GM03348 (cell line): ENCODE measurements around the gene FADS1.

ENCODE experiments used
- DNase-seq: peaks from one replicate; pipeline ENCODE4 v3.0.0; 2012; ENCODE audit warnings: low spot score

The FADS1 gene

GRCh38 chr11:61846362-61847020 is 29.7 kb upstream of the FADS1 start:
- DNase-seq = no peak

DNA sequence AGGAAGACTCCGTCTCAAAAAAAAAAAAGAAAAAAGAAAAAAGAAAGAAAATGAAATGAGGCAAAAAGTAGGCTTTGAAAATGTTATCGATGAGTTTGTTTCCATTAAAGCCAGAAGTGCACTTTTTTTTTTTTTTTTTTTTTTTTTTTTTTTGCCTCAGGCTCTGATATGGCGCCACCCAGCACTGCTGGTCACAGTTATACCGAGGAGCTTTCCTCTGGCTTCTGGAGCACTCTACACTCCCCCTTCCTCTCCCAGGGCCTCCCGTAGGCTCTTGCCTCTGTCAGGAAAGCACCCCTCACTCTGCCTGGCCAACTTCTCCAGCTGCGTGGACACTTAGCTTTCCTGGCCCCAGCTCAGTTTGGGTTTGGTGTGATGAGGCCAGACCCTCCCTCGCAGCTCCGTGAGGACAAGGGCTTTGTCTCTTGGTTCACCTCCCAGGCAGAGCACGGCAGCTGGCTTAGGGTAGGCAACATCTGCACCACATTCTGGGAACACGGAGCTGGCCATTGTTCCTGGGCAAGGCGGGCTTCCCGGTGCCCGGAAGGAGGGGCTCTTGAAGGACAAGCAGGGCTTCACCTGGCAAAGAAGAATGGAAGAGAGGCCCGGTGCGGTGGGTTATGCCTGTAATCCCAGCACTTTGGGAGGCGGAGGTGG is 28.2 kb upstream of the FADS1 start:
- no peak for DNase-seq

DNA sequence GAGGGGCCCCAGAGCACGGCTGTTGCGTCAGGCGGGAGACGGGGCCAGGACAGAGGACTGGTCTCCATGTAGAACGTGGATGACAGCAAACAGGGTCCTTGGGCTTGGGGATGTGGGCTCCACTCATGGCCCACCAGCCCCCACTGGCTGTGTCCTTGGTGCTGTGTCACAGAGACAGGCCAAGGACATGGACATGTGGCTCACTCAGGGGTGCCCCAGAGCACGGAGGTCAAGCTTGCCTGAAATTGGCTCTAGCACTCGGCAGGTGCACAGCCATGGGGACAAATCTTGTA is 25.7 kb upstream of the FADS1 start:
- DNase-seq = no peak

GRCh38 chr11:61841636-61842527 is 25.1 kb upstream of the FADS1 start:
- DNase-seq = no peak

DNA sequence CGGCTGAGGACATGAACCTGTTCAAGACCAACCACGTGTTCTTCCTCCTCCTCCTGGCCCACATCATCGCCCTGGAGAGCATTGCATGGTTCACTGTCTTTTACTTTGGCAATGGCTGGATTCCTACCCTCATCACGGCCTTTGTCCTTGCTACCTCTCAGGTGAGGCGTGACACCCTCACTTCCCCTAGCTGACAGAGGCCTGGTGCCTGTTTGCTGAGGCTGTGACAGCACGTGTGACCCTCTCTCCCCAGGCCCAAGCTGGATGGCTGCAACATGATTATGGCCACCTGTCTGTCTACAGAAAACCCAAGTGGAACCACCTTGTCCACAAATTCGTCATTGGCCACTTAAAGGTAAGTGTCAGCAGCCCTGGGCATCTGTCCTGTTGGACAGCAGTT is 23.6 kb upstream of the FADS1 start:
- no peak for DNase-seq

GRCh38 chr11:61839742-61840141 is 22.9 kb upstream of the FADS1 start:
- no peak for DNase-seq

DNA sequence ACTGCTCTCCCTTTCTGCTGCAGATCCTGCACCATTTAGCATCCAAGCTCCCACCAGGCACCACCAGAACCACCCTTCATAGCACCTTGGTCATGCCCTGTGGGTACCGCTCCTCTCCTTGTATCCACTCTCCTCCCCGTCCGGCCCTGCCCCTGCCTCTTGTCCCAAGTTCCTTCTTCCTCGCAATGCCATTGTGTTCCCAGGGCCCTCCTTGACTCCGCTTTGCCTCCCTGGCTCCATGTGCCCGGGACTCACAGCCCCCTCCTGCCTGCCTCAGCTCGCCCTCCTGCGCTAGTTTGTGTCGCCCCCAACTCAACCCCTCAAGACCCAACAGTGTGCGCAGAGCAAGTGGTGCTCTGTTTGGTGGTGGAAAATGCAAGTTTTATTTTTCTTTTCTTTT is 22.1 kb upstream of the FADS1 start:
- DNase-seq = no peak

DNA sequence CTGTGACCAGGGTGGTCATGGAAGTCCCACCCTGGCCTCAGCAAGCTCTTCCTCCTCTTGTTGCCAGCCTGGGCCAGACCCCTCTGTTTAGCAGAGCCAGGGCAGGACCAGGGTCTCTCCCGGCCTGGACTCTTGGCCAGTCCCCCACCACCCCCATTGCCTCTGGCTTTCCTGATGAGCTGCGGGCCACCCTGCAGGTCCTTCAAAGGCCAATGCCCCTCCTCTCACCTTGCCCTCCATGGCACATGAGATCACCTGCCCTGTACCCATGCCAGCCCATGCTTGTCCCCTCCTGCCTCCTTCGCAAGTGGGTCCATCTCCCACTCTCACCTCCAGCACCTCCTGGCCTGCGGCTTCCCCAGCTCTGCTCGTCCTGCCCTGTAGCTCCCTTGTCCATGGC is 21.7 kb upstream of the FADS1 start:
- DNase-seq = no peak

DNA sequence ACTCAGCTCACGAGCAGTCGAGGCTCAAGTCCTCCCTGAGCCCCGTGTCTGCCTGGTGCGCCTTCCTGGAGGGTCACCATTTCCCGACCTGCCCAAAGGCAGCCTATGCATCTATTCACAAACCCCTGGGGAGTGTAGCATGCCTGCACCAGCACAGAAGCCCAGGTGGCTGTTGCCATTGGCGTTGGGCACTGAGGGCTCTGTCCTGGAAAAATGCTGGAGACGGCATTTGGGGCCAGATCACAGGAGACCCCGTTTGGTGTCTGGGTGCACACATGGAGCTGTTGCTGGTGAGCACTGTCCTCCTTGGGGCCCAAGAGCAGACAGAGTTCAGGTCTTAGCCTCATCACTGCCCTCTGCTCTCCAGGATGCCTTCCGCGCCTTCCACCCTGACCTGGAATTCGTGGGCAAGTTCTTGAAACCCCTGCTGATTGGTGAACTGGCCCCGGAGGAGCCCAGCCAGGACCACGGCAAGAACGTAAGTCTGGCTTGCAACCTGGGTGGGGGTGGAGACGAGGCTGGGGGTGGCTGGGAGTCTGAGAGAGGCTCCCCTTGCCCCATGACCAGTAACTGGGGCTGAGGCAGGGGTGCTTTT is 20.7 kb upstream of the FADS1 start:
- DNase-seq = no peak

GRCh38 chr11:61836193-61836592 is 19.4 kb upstream of the FADS1 start:
- no peak for DNase-seq

DNA sequence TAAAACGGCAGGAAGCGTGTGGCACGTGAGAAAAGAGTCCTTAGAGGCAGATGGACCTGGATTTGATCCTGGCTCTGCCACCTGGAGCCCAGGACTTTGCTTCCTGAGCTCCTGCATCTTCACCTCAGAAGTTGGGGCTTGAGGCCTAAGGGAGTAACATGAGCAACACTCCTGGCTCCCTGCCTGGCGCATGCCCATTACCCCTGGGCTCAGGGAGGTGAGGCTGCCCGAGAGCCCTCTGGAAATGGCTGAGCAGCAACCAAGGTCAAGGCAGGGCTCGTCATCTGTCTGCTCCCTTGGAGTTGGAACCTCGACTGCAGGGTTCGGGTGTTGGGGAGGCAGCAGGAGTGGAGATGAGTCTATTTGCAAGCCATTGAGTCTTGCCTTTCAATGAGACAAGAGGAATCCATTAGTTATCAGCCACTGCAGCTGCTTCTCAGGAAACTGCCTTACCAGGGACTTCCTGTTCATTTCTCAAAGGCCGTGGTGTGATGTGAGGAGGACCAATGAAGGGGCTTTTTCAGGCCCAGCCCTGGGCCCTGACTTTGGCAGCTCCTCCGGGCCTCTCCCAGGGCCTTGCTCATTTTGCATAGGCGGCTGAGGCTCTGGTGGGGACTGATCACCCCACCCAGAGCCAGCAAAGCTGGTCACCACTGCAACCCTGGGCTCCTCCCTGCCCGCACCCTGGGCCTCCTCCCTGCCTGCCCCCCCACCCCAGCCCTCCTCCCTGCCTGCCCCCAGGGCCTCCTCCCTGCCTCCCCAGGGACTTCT is 17.7 kb upstream of the FADS1 start:
- peak; percentile 79 for DNase-seq

GRCh38 chr11:61833926-61834277 is 17.1 kb upstream of the FADS1 start:
- no peak for DNase-seq

GRCh38 chr11:61833471-61833870 is 16.7 kb upstream of the FADS1 start:
- no peak for DNase-seq

DNA sequence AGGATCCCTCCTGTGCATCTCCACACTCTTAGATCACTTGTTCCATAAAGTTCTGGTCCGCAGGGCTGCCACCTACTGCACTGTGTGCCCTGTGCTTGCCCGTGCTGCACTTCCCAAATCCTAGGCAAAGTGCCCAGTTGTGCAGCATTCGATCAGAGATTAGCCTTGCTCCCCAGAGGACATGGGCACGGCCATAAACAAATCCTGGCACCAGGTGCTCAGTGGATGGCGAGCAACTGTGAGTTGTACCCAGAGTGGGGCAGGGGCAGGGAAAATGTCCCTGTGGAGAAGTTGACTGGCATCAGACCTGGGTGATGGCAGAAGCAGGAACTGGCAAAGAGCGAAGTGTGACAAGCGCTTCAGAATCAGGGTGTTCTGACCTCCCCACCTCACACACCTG is 16.0 kb upstream of the FADS1 start:
- DNase-seq = no peak

- no peak for DNase-seq
These were observed 15.4 kb upstream of the FADS1 start for GRCh38 chr11:61832207-61832606.

GRCh38 chr11:61830237-61831105 is 13.7 kb upstream of the FADS1 start:
- peak; percentile 78 for DNase-seq

GRCh38 chr11:61829806-61830205 is 13.0 kb upstream of the FADS1 start:
- DNase-seq = no peak

GRCh38 chr11:61828629-61829407 is 12.0 kb upstream of the FADS1 start:
- DNase-seq = peak; percentile 52

GRCh38 chr11:61828379-61828628 is 11.5 kb upstream of the FADS1 start:
- no peak for DNase-seq

GRCh38 chr11:61827571-61828378 is 11.0 kb upstream of the FADS1 start, which contains the start of gene FADS2:
FADS2 (plus strand) TSS chr11:61828300; CDS start chr11:61828391, 91 bp downstream.
- peak; percentile 91 for DNase-seq
